Skin epidermis (tissue), 12 donors: ENCODE measurements around the gene STX17.

Experiments used
- H3K27ac ChIP-seq, 21 experiments: fragments of 200-600 bp; sonication (generic) in 11 of 21; one replicate each; pipeline ENCODE4 v1.5.0; 2020; ENCODE audit warnings: mild to moderate bottlenecking in 3 of 21, inconsistent platforms in 2 of 21, moderate library complexity in 2 of 21
- H3K4me3 ChIP-seq, 7 experiments: fragments of 200-600 bp; sonication (generic) in 2 of 7; one replicate each; pipeline ENCODE4 v1.5.0; 2020; ENCODE audit warnings: inconsistent platforms in 2 of 7, mild to moderate bottlenecking in 2 of 7, moderate library complexity in 1 of 7

STX17 gene

GRCh38 chr9:99896119-99896518 lies 10.3 kb upstream of the STX17 start:
- Histone ChIP-seq H3K4me3 (no peak overlapping the region), H3K27ac (no peak overlapping the region)

GRCh38 chr9:99903393-99903792 lies 3.1 kb upstream of the STX17 start:
- H3K27ac ChIP-seq, result no peak overlapping the region

GRCh38 chr9:99905833-99906402 lies 536 bp upstream of the STX17 start:
- peak overlapping the region; percentile 86 to 100 (median 97) for H3K27ac ChIP-seq
- H3K4me3 ChIP-seq, result peak overlapping the region; percentile 61 to 98 (median 82)

More at GRCh38 chr9:99903393-99903792, 3.1 kb upstream of the STX17 start:
- H3K4me3 ChIP-seq, result no peak overlapping the region

- Histone ChIP-seq H3K27ac (peak overlapping the region; percentile 86 to 100 (median 97)), H3K4me3 (peak overlapping the region; percentile 61 to 98 (median 82))
These were observed 716 bp downstream of the STX17 start for GRCh38 chr9:99907208-99907532.

- Histone ChIP-seq H3K27ac (no peak overlapping the region), H3K4me3 (no peak overlapping the region)
These were observed 5.1 kb downstream of the STX17 start for GRCh38 chr9:99911600-99911999.

- Histone ChIP-seq H3K27ac (no peak overlapping the region), H3K4me3 (no peak overlapping the region)
These were observed 10.2 kb downstream of the STX17 start for GRCh38 chr9:99916650-99917049.

- Histone ChIP-seq H3K27ac (no peak overlapping the region), H3K4me3 (no peak overlapping the region)
These were observed 11.7 kb downstream of the STX17 start for GRCh38 chr9:99918134-99918533.

GRCh38 chr9:99919930-99920329 lies 13.5 kb downstream of the STX17 start:
- Histone ChIP-seq H3K27ac (no peak overlapping the region), H3K4me3 (no peak overlapping the region)

- no peak overlapping the region for H3K4me3 ChIP-seq
These were observed 15.6 kb downstream of the STX17 start for GRCh38 chr9:99921875-99922710.

GRCh38 chr9:99922711-99923030 lies 16.2 kb downstream of the STX17 start:
- no peak overlapping the region for H3K27ac ChIP-seq
- H3K4me3 ChIP-seq, result no peak overlapping the region

More at GRCh38 chr9:99921875-99922710, 15.6 kb downstream of the STX17 start:
- no peak overlapping the region for H3K27ac ChIP-seq

GRCh38 chr9:99925541-99925940 lies 19.1 kb downstream of the STX17 start:
- H3K27ac ChIP-seq, result no peak overlapping the region
- no peak overlapping the region for H3K4me3 ChIP-seq

GRCh38 chr9:99929652-99930051 lies 23.2 kb downstream of the STX17 start:
- Histone ChIP-seq H3K27ac (no peak overlapping the region), H3K4me3 (no peak overlapping the region)

- Histone ChIP-seq H3K27ac (no peak overlapping the region), H3K4me3 (no peak overlapping the region)
These were observed 24.8 kb downstream of the STX17 start for GRCh38 chr9:99931155-99931840.

GRCh38 chr9:99936947-99937587 lies 30.6 kb downstream of the STX17 start:
- Histone ChIP-seq H3K4me3 (no peak overlapping the region), H3K27ac (no peak overlapping the region)

GRCh38 chr9:99947395-99947794 lies 40.9 kb downstream of the STX17 start:
- Histone ChIP-seq H3K4me3 (no peak overlapping the region), H3K27ac (no peak overlapping the region)

GRCh38 chr9:99948482-99948881 lies 42.0 kb downstream of the STX17 start:
- no peak overlapping the region for H3K4me3 ChIP-seq
- no peak overlapping the region for H3K27ac ChIP-seq

GRCh38 chr9:99948896-99949295 lies 42.4 kb downstream of the STX17 start:
- H3K27ac ChIP-seq, result peak overlapping the region in 1 of 21 experiments; percentile 2
- no peak overlapping the region for H3K4me3 ChIP-seq

GRCh38 chr9:99953861-99954507 lies 47.5 kb downstream of the STX17 start:
- Histone ChIP-seq H3K27ac (no peak overlapping the region), H3K4me3 (no peak overlapping the region)

GRCh38 chr9:99954819-99955218 lies 48.4 kb downstream of the STX17 start:
- H3K4me3 ChIP-seq, result no peak overlapping the region
- peak overlapping the region in 1 of 21 experiments; percentile 16 for H3K27ac ChIP-seq

GRCh38 chr9:99955606-99956005 lies 49.2 kb downstream of the STX17 start:
- H3K4me3 ChIP-seq, result no peak overlapping the region
- peak overlapping the region in 1 of 21 experiments; percentile 16 for H3K27ac ChIP-seq
